DMS 273 (cell line): Measurements from ENCODE around the gene CPNE6.

Experiments used
- DNase-seq: peaks from one replicate; lab custom pipeline; 2025; ENCODE audit not compliant: unreplicated experiment; lab: John Stamatoyannopoulos, UW

The CPNE6 gene

GRCh38 chr14:24126939-24127338 is 55.6 kb downstream of the CPNE6 start:
- no peak for DNase-seq

- DNase-seq = no peak
Measured at GRCh38 chr14:24127673-24128072, 56.3 kb downstream of the CPNE6 start.
